ENCODE results near the gene TBCK. TPM values are rescaled to one million over a fixed set of nuclear protein-coding genes. Genes with fewer than 3 reads are reported as not detected.
A peak's percentile ranks its signal among the peaks of the same experiment; 100 is the strongest.

TBCK gene
- total and polyA plus RNA-seq, 2 of the 13 experiments (the other 11 are each of a cell fraction or from before 2014, with no cell fraction given), result 51.0 to 62.4 TPM

DNA sequence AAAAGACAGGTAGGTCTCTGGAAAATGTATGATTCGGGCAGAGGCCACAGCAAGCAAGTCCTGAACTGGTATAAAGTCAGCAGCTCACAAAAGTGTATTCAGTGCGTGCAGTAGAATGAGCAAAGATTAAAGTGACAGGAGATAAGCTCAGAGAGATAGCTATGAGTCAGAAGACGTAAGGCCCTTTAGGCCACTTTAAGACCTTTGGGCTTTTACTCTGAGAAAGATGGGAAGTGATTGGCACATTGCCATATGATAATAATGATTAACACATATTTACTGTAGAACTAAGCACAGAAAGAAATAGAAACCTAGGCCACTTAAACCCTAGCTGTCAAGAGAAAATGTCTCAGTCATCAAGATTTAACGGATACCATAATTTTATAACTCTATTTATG lies 51.7 kb downstream of the TBCK start (continued):
- peak; percentile 82 for TF ChIP-seq HNF1A (IDR thresholded peaks at IDR 0.05; ENCODE audit: low read depth)
- peak; percentile 86; the same call in 1 of the 2 replicates for TF ChIP-seq HNF1A (CRISPR knock-in tag; IDR thresholded peaks at IDR 0.05; ENCODE audit: borderline replicate concordance)
- TF ChIP-seq ZSCAN29 (CRISPR knock-in tag; conservative IDR thresholded peaks at IDR 0.05), result no peak
- TF ChIP-seq, protein P1, sequence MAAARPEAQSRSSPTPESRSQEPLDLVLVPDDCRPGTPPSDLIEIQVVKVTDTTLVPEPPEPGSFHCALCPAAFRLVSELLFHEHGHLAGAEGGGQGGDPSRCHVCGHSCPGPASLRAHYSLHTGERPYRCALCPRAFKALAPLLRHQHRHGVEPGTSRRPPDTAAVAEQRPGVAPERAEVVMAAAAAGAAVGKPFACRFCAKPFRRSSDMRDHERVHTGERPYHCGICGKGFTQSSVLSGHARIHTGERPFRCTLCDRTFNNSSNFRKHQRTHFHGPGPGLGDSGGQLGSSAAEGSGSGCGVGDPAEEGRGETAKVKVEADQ (CRISPR knock-in tag; IDR thresholded peaks at IDR 0.05; ENCODE audit: borderline replicate concordance), result no peak
- peak; percentile 68; the same call in 1 of the 2 replicates for TF ChIP-seq FOSL1 (CRISPR knock-in tag; IDR thresholded peaks at IDR 0.05; ENCODE audit: borderline replicate concordance)
- peak; percentile 37; the same call in 1 of the 2 replicates for TF ChIP-seq SIX1 (CRISPR knock-in tag; IDR thresholded peaks at IDR 0.05; ENCODE audit: borderline replicate concordance)
- no peak for TF ChIP-seq CBX5 (CRISPR knock-in tag; IDR thresholded peaks at IDR 0.05; ENCODE audit: borderline replicate concordance)
- TF ChIP-seq ZSCAN22 (CRISPR knock-in tag; IDR thresholded peaks at IDR 0.05), result no peak
- TF ChIP-seq, protein P2, sequence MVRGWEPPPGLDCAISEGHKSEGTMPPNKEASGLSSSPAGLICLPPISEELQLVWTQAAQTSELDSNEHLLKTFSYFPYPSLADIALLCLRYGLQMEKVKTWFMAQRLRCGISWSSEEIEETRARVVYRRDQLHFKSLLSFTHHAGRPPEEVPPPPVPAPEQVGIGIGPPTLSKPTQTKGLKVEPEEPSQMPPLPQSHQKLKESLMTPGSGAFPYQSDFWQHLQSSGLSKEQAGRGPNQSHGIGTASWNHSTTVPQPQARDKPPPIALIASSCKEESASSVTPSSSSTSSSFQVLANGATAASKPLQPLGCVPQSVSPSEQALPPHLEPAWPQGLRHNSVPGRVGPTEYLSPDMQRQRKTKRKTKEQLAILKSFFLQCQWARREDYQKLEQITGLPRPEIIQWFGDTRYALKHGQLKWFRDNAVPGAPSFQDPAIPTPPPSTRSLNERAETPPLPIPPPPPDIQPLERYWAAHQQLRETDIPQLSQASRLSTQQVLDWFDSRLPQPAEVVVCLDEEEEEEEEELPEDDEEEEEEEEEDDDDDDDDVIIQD (CRISPR knock-in tag; IDR thresholded peaks at IDR 0.05; ENCODE audit: low read depth), result peak; percentile 59; the same call in 1 of the 2 replicates
- 0 out of 2 replicates have a peak, but pooled peaks have one; percentile 33 for TF ChIP-seq KLF11 (CRISPR knock-in tag; IDR thresholded peaks at IDR 0.05)
- TF ChIP-seq ZNF652 (CRISPR knock-in tag; IDR thresholded peaks at IDR 0.05; ENCODE audit: borderline replicate concordance, low read depth), result no peak
- 0 out of 2 replicates have a peak, but pooled peaks have one; percentile 12 for TF ChIP-seq RARA (CRISPR knock-in tag; IDR thresholded peaks at IDR 0.05)
- TF ChIP-seq ZSCAN9 (CRISPR knock-in tag; IDR thresholded peaks at IDR 0.05; ENCODE audit: borderline replicate concordance), result no peak
- TF ChIP-seq, protein P3, sequence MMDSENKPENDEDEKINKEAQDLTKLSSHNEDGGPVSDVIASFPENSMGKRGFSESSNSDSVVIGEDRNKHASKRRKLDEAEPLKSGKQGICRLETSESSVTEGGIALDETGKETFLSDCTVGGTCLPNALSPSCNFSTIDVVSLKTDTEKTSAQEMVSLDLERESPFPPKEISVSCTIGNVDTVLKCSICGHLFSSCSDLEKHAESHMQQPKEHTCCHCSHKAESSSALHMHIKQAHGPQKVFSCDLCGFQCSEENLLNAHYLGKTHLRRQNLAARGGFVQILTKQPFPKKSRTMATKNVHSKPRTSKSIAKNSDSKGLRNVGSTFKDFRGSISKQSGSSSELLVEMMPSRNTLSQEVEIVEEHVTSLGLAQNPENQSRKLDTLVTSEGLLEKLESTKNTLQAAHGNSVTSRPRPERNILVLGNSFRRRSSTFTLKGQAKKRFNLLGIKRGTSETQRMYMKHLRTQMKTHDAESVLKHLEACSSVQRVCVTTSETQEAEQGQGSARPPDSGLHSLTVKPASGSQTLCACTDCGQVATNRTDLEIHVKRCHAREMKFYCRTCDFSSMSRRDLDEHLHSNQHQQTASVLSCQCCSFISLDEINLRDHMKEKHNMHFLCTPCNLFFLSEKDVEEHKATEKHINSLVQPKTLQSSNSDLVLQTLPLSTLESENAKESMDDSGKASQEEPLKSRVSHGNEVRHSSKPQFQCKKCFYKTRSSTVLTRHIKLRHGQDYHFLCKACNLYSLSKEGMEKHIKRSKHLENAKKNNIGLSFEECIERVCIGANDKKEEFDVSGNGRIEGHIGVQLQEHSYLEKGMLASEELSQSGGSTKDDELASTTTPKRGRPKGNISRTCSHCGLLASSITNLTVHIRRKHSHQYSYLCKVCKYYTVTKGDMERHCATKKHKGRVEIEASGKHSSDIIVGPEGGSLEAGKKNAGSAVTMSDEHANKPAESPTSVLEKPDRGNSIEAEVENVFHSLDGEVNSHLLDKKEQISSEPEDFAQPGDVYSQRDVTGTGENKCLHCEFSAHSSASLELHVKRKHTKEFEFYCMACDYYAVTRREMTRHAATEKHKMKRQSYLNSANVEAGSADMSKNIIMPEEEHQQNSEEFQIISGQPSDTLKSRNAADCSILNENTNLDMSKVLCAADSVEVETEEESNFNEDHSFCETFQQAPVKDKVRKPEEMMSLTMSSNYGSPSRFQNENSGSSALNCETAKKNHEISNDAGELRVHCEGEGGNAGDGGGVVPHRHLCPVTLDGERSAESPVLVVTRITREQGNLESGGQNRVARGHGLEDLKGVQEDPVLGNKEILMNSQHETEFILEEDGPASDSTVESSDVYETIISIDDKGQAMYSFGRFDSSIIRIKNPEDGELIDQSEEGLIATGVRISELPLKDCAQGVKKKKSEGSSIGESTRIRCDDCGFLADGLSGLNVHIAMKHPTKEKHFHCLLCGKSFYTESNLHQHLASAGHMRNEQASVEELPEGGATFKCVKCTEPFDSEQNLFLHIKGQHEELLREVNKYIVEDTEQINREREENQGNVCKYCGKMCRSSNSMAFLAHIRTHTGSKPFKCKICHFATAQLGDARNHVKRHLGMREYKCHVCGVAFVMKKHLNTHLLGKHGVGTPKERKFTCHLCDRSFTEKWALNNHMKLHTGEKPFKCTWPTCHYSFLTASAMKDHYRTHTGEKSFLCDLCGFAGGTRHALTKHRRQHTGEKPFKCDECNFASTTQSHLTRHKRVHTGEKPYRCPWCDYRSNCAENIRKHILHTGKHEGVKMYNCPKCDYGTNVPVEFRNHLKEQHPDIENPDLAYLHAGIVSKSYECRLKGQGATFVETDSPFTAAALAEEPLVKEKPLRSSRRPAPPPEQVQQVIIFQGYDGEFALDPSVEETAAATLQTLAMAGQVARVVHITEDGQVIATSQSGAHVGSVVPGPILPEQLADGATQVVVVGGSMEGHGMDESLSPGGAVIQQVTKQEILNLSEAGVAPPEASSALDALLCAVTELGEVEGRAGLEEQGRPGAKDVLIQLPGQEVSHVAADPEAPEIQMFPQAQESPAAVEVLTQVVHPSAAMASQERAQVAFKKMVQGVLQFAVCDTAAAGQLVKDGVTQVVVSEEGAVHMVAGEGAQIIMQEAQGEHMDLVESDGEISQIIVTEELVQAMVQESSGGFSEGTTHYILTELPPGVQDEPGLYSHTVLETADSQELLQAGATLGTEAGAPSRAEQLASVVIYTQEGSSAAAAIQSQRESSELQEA (CRISPR knock-in tag; IDR thresholded peaks at IDR 0.05; ENCODE audit: not compliant biosample characterization), result no peak
- TF ChIP-seq HNF4A (CRISPR knock-in tag; IDR thresholded peaks at IDR 0.05), result peak; percentile 84
- TF ChIP-seq MED1 (CRISPR knock-in tag; IDR thresholded peaks at IDR 0.05), result peak; percentile 86
